GM12891 (cell line): Measurements from ENCODE around the gene AFAP1.

ENCODE experiments used
- POLR2A ChIP-seq: IDR thresholded peaks from 2 replicates; pipeline ENCODE4 v1.6.1; 2011; ENCODE audit warnings: low read depth, low read length, control low read depth
- POLR2AphosphoS5 ChIP-seq: IDR thresholded peaks from 2 replicates; pipeline ENCODE4 v1.6.1; 2011; ENCODE audit warnings: low read depth, low read length, control low read depth
- TAF1 ChIP-seq: IDR thresholded peaks from 2 replicates; pipeline ENCODE4 v1.6.1; 2011; ENCODE audit warnings: low read depth, low read length, control low read depth

GRCh38 chr4:7759635-7760034 lies 180.0 kb downstream of the AFAP1 start:
- no peak for TF ChIP-seq TAF1
- no peak for TF ChIP-seq POLR2A
- no peak for TF ChIP-seq POLR2AphosphoS5
